Measurements from ENCODE around the gene VCL. TPM values are rescaled to one million over a fixed set of nuclear protein-coding genes. Genes with fewer than 3 reads are reported as not detected.
"Not testable (repeated sequence)": the region's sequence is repeated elsewhere in the genome, so short reads cannot be mapped to it uniquely, and the experiment has no call there.

Gene VCL
- total and polyA plus RNA-seq, 12 donors, result 14.3 to 90.7 (median 43.2) TPM

GRCh38 chr10:74137992-74138391 is 140.1 kb downstream of the VCL start:
- Histone ChIP-seq H3K36me3 (replicated peaks in 1 of 2) (peaks cover 0 to 41% of the 10 kb centered on the region in 2 donors), H3K27me3 (no peaks in the 10 kb centered on the region), H3K4me3 (no peak overlapping the region), H3K4me1 (replicated peaks in 1 of 2) (peaks cover 0 to 3% of the 10 kb centered on the region in 2 donors), H3K9me3 (replicated peaks in 1 of 3) (no peaks in the 10 kb centered on the region), H3K27ac (no peak overlapping the region)
- WGBS, 4 donors, result 91 to 97% (median 97%) methylated on average over 5 of the region's 5 CpGs
- DNase-seq, result no peak
- no peak for TF ChIP-seq POLR2A (IDR thresholded peaks at IDR 0.05)
- no peak for TF ChIP-seq CTCF (IDR thresholded peaks at IDR 0.05)
- intact Hi-C loops (cut with DNase I), result no loop called here

- DNase-seq; intact Hi-C loops (cut with DNase I); H3K4me3 ChIP-seq; H3K27me3 ChIP-seq; H3K27ac ChIP-seq; H3K9me3 ChIP-seq (replicated peaks in 1 of 3); H3K4me1 ChIP-seq (replicated peaks in 1 of 2): not testable (repeated sequence)
- H3K36me3 ChIP-seq (replicated peaks in 1 of 2), result peaks cover 0 to 37% of the 10 kb centered on the region in 2 donors
- WGBS, 4 donors, result 91 to 95% (median 92%) methylated on average over 5 of the region's 5 CpGs
Measured at GRCh38 chr10:74138596-74138995, 140.7 kb downstream of the VCL start.

GRCh38 chr10:74139981-74140380 is 142.1 kb downstream of the VCL start:
- peaks cover 2 to 9% of the 10 kb centered on the region in 2 donors for H3K4me1 ChIP-seq (replicated peaks in 1 of 2)
- TF ChIP-seq POLR2A (IDR thresholded peaks at IDR 0.05) (no peak), CTCF (IDR thresholded peaks at IDR 0.05) (no peak)
- H3K27ac ChIP-seq, result no peak overlapping the region
- H3K4me3 ChIP-seq, result no peak overlapping the region
- no peak for DNase-seq
- H3K36me3 ChIP-seq (replicated peaks in 1 of 2), result peaks cover 0 to 27% of the 10 kb centered on the region in 2 donors
- 97 to 99% (median 98%) methylated on average over 18 of the region's 18 CpGs for WGBS, 4 donors
- intact Hi-C loops (cut with DNase I), result no loop called here
- no peaks in the 10 kb centered on the region for H3K9me3 ChIP-seq (replicated peaks in 1 of 3)
- no peaks in the 10 kb centered on the region for H3K27me3 ChIP-seq

GRCh38 chr10:74140553-74140952 is 142.6 kb downstream of the VCL start:
- 66 to 82% (median 77%) methylated on average over 2 of the region's 2 CpGs for WGBS, 4 donors
- Histone ChIP-seq H3K36me3 (replicated peaks in 1 of 2) (peaks cover 0 to 26% of the 10 kb centered on the region in 2 donors), H3K4me1 (replicated peaks in 1 of 2) (peaks cover 7 to 15% of the 10 kb centered on the region in 2 donors), H3K9me3 (replicated peaks in 1 of 3) (no peaks in the 10 kb centered on the region), H3K27me3 (no peaks in the 10 kb centered on the region), H3K4me3 (no peak overlapping the region), H3K27ac (no peak overlapping the region)
- intact Hi-C loops (cut with DNase I), result no loop called here
- no peak for TF ChIP-seq CTCF (IDR thresholded peaks at IDR 0.05)
- TF ChIP-seq POLR2A (IDR thresholded peaks at IDR 0.05), result no peak
- no peak for DNase-seq

- H3K4me1 ChIP-seq (replicated peaks in 1 of 2), result peaks cover 17 to 32% of the 10 kb centered on the region in 2 donors
- 18 to 23% (median 23%) methylated on average over 2 of the region's 2 CpGs for WGBS, 4 donors
- no peak for TF ChIP-seq POLR2A (IDR thresholded peaks at IDR 0.05)
- no peak for TF ChIP-seq CTCF (IDR thresholded peaks at IDR 0.05)
- H3K36me3 ChIP-seq (replicated peaks in 1 of 2), result no peaks in the 10 kb centered on the region
- H3K9me3 ChIP-seq (replicated peaks in 1 of 3), result no peaks in the 10 kb centered on the region
- intact Hi-C loops (cut with DNase I), result no loop called here
- H3K27ac ChIP-seq, result peak overlapping the region in 2 of 5 donors; percentile 3 to 57
- H3K4me3 ChIP-seq, result no peak overlapping the region
- no peaks in the 10 kb centered on the region for H3K27me3 ChIP-seq
- DNase-seq, result no peak
Measured at GRCh38 chr10:74145133-74145532, 147.2 kb downstream of the VCL start.

- DNase-seq; H3K4me3 ChIP-seq; H3K27me3 ChIP-seq; H3K9me3 ChIP-seq (replicated peaks in 1 of 3); intact Hi-C loops (cut with DNase I); H3K27ac ChIP-seq; H3K36me3 ChIP-seq (replicated peaks in 1 of 2): not testable (repeated sequence)
- WGBS, 4 donors, result 92 to 100% (median 96%) methylated on average over 8 to 10 of the region's 10 CpGs
- H3K4me1 ChIP-seq (replicated peaks in 1 of 2), result peaks cover 18 to 33% of the 10 kb centered on the region in 2 donors
Measured at GRCh38 chr10:74146980-74147379, 149.1 kb downstream of the VCL start.
